Germinal center (tissue), 1 donor: Measurements from ENCODE around the gene AP4M1.
"Not testable (repeated sequence)": the region's sequence is repeated elsewhere in the genome, so short reads cannot be mapped to it uniquely, and the experiment has no call there.

Experiments
- DNase-seq: peaks from one replicate; pipeline ENCODE4 v3.0.0; 2012; ENCODE audit warnings: mixed read lengths, low spot score

The AP4M1 gene

DNA sequence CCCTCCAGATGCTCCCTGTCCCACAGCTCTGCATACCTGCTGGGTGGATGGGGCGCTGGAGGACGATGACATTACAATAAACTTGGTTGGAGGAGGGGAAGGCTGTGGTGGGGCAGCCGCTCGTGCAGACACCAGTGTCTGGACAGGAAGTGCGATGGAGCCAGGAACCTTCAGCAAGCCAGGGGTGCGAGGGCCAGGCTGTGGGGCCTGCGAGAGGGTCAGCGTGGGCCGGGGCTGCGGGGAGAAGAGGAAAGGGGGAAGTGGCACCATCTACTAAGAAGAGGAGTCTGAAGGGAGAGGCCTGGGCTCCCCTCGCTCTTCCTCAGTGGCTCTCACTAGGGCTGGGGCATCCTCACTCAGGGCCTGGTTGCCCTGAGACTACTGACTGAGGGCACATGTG, 6.4 kb downstream of the AP4M1 start:
- DNase-seq: no peak

DNA sequence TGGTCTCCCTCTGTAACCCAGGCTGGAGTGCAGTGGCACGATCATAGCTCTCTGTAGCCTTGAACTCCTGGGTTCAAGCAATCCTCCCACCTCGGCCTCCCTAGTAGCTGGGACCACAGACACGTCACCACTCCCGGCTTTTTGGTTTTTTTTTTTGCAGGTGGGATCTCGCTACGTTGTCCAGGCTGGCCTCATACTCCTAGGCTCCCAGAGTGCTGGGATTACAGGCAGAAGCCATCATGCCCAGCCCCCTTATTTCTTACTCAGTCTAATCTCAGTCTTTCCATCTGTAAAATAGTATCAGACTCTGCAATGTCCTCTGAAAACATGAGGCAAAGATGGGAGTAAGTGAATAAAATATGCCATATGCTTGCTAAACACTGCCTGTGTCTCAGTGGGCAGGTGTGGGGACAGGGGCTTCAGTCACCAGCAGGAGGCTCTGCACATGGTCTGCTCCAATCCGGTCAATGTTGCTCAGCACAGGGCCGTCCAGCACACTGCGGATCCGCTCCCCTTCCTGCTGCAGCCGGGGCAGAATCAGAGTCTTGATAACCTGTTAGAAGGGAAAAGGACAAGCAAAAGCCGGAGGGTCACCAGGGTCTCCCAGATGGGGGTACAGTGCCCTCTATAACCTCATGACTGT, 8.2 kb downstream of the AP4M1 start:
- DNase-seq: no peak

DNA sequence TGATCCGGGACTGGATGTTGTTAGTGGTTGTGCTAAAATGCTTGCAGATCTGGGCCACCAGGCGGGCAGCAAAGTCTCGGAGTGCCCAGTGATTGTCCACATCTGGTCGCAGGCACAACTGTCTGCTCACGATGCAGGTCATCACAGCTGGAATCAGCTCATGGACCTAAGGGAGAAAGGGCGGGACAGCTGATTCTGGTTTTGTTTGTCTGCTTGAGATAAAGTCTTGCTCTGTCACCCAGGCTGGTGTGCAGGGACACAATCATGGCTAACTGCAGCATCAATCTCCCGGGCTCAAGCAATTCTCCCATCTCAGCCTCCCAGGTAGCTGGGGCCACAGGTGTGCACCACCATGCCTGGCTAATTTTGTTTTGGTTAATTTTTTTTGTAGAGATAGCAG, 9.7 kb downstream of the AP4M1 start:
- no peak for DNase-seq

DNA sequence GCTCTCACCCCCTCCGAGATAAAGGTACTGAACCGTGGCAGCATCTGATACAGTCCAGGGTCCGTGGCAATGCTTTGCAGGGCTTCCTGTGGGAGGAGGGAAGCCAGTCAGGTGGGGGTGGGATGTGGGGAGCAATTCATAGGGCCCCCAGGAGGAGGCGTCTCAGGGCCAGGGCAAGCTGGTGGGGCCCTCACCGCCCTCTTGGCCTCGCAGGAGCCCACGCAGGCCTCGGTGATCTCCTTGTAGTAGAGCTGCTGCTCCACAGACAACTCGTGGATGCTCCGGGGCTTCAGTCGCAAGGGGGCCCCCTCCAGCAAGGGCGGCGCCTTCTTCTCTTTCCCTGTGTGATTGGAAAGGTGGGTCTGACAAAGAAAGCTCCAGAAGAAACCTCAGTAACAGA, 10.5 kb downstream of the AP4M1 start:
- DNase-seq: no peak

DNA sequence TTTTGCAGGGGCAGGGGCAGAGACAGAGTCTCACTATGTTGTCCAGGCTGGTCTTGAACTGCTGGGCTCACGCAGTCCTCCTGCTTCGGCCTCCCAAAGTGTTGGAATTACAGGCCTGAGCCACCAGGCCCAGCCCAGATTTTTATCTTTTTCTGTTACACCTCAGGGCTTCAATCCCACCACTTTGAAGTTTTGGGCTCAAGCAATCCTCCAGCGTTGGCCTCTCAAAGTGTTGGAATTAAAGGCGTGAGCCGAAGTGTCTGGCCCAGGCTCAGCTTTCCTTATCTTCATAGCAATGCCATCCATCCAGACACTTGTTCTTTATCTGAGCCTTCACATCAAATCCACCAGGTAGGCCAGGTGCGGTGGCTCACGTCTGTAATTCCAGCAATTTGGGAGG, 13.6 kb downstream of the AP4M1 start:
- DNase-seq: no peak

DNA sequence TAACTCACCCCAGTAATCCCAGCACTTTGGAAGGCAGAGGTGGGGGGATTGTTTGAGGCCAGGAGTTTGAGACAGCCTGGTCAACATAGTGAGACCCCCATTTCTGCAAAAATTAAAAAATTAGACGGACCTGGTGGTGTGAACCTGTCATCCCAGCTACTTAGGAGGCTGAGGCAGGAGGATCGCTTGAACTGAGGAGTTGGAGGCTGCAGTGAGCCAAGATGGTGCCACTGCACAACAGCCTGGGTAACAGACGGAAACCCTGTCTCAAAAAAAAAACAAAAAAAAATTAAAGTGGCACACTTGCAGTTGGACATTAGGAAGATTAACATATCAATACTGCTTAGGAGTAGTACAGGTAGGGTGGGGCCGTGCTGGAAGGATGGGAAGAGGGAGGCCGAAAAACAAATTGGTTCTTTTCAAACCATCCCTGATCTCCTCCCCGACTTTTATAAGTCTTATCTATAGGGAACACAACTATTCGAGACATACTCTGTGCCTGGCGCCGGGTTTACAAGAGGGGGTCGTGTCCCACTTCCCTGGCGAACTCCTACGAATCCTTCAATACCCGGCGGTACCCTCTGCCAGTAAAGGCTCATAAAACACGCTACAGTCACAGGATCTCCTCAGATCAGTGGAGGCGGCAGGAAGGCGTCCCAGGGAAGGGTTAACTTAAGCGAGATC, 17.1 kb downstream of the AP4M1 start:
- DNase-seq: no peak

DNA sequence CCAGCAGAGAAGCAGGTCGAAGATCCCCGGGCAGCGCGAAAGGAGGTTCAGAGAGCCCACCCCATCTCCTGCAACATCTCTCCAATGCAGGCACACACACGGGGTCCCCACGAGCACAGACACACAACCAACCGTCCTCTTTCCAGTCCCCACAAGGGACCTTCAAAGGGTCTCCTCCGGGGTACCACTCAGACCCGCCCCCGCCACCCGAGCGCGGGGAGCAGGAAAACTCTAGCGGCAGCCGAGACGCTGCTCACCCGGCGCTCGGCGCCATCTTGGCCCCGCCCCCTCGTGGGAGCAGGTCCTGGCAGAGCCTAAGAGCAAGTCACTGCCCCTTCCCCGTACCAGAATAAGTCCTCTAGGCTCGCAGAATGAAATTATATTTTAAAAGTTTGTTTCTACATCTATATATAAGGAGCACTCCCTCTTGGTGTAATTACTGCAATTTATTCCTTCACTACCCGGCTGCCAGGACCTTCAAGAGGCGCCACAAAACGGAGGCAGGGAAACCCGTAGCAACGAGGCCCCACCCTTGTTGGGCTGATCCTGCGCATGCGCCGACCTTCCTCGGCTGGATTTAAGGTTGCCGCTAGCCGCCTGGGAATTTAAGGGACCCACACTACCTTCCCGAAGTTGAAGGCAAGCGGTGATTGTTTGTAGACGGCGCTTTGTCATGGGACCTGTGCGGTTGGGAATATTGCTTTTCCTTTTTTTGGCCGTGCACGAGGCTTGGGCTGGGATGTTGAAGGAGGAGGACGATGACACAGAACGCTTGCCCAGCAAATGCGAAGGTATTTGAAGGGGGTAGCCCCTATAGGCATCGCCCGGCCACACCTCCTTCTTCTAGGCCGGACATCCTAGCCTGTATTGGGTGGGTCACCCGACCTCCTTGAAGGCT, 17.9 kb downstream of the AP4M1 start, which contains the start of the genes CNPY4 and TAF6:
TSS of gene CNPY4 (plus strand) at position 563 of the 898 bp plus-strand sequence. CDS start at position 674, 111 bp downstream.
TSS of gene TAF6 (minus strand) at position 287 of the 898 bp plus-strand sequence. CDS start 5,149 bp downstream, outside the sequence.
- DNase-seq: peak; percentile 99

DNA sequence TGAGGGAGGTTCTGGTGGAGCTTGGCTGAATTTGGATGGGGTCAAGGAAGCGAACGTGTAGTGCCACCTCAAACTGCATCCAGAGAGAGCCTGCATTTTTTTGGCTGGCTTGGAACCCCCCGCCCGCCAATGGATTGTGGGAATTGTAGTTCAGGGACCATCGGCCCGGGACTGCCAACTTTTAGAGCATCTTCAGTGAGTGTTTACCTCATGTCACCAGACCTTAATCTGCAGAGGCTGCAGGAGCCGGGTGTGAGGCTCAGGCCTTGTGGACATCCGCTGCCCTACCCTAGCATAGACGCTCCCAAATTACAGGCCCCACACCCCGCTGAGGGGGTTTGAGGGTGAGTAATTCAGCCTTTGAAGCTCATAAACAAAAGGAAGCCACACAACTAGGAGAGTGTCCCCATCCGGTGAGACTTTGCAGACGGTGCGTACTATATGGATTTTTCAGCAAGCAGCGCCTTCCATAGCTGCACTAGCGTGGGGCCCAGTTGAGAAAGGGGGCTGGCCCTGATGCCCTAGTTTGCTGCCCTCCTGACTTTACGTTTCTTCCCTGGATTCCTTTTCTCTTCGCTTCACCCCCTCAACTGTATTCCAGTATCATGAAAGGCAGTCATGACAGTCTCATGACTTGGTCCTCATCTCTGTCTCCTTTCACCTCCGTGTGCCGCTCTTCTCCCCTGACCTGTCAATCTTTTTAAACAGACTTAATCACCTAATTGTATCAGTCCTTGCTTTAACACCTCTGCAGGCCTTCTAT, 18.7 kb downstream of the AP4M1 start:
- DNase-seq: peak; percentile 67

DNA sequence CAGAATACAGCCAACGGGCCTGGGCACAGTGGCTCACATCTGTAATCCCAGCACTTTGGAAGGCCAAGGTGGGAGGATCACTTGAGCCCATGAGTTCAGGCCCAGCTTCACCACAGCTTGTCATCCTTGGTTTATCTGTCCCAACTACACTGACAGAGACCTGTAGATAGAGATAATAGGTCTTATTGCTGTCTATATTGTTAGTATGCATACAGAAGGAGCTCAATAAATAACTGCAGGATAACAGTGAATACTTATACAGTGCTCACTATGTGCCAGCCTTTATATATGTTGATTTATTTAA, 19.2 kb downstream of the AP4M1 start:
- DNase-seq: no peak

DNA sequence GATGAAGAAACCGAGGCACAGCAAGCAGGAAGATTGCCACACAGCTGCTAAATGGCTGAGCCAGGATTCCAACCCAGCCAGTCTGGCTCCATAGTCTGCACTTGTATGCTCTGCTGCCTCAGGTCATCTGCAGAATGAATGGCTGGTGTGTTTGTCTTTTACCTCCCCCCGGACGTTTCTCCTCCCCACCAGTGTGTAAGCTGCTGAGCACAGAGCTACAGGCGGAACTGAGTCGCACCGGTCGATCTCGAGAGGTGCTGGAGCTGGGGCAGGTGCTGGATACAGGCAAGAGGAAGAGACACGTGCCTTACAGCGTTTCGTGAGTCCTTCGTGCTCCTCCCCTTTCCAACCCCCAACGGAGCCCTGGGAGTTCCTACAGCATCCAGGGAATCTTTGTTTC, 20.6 kb downstream of the AP4M1 start:
- DNase-seq: no peak

DNA sequence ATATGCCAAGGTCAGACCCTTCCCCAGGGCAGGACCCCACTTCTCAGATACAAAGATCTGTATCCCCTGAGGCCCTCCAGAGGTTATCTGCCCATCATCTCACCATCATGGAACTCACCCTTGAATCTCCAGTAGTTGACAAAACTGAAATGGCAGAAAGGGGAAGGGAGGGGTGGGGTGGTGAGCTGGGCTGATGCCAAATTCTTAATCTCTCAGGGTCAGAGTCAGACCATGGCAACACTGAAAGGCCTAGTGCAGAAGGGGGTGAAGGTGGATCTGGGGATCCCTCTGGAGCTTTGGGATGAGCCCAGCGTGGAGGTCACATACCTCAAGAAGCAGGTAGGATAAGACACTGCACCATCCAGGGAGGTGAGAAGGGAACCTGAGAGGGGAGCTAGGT, 21.1 kb downstream of the AP4M1 start:
- no peak for DNase-seq

DNA sequence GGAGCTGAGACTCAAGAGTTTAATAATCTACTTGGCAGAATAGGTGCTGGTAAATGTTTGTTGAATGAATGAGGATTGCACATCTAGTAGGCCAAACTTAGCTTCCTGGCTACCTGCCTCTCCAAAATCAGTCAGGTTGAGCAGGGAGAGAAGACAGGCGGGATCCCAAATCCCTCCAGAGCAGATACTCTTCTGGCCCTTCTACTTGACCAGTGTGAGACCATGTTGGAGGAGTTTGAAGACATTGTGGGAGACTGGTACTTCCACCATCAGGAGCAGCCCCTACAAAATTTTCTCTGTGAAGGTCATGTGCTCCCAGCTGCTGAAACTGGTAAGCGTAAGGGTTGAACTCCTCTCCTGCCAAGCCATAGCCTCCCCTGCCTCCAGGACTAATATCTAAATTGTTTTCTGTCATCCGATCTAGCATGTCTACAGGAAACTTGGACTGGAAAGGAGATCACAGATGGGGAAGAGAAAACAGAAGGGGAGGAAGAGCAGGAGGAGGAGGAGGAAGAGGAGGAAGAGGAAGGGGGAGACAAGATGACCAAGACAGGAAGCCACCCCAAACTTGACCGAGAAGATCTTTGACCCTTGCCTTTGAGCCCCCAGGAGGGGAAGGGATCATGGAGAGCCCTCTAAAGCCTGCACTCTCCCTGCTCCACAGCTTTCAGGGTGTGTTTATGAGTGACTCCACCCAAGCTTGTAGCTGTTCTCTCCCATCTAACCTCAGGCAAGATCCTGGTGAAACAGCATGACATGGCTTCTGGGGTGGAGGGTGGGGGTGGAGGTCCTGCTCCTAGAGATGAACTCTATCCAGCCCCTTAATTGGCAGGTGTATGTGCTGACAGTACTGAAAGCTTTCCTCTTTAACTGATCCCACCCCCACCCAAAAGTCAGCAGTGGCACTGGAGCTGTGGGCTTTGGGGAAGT, 23.1 kb downstream of the AP4M1 start:
- no peak for DNase-seq

DNA sequence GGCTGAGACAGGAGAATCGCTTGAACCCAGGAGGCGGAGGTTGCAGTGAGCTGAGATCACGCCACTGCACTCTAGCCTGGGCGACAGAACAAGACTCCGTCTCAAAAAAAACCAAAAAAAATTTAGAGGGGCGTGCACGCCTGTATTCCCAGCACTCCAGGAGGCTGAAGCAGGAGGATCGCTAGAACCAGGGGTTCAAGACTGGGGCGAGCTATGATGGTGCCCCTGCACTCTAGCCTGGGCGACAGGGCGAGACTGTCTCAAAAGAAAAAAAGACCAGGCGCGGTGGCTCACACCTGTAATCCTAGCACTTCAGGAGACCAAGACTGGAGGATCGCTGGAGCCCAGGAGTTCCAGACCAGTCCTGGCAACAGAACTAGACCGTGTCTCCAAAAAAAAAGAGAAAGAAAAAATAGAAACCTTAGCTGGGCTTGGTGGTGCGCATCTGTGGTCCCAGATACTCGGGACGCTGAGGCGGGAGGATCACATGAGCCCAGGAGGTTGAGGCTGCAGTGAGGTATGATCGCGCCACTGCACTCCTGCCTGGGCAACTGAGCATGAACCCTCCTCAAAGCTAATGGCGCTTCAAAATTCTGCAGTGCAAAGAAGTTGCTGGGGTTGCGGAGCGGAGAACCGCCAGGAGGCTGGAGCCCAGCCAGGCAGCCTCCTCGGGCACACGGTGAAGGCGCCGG, 24.9 kb downstream of the AP4M1 start:
- no peak for DNase-seq

DNA sequence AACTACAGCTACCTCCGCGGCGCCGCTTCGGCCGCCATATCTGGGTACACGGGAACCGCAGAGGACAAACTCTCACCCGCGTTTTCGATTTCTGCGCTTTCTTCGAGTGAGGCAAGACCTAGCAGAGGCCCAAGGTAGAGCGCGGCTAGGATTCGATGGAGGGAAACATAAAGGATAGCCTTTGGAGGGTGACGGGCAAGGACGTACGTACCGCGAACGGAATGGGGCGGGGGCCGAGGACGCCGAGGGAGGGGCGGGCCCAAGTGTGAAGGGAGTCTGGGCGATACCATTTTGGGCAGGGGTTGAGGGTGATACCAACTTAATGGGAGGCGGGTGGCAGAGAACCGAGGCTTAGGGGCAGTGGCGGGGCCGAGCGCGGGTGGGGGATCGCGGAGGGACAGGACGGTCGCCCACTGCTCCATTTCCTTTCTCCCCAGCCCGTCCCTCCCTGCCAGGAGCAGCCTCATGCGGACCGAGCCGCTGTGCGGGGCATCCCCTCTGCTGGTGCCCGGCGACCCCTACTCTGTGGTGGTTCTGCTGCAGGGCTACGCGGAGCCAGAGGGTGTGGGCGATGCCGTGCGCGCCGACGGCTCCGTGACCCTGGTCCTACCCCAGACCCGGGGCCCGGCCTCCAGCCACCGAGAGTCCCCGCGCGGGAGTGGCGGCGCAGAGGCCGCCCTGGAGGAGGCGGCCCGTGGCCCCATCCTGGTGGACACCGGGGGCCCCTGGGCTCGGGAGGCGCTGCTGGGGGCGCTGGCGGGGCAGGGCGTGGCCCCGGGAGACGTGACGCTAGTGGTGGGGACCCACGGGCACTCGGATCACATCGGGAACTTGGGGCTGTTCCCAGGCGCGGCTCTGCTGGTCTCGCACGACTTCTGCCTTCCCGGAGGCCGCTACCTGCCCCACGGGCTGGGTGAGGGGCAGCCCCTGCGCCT, 25.8 kb downstream of the AP4M1 start, which contains the start of gene MBLAC1:
TSS of gene MBLAC1 (plus strand) at position 37 of the 935 bp plus-strand sequence. CDS start at position 466, 429 bp downstream.
- peak; percentile 92 for DNase-seq

DNA sequence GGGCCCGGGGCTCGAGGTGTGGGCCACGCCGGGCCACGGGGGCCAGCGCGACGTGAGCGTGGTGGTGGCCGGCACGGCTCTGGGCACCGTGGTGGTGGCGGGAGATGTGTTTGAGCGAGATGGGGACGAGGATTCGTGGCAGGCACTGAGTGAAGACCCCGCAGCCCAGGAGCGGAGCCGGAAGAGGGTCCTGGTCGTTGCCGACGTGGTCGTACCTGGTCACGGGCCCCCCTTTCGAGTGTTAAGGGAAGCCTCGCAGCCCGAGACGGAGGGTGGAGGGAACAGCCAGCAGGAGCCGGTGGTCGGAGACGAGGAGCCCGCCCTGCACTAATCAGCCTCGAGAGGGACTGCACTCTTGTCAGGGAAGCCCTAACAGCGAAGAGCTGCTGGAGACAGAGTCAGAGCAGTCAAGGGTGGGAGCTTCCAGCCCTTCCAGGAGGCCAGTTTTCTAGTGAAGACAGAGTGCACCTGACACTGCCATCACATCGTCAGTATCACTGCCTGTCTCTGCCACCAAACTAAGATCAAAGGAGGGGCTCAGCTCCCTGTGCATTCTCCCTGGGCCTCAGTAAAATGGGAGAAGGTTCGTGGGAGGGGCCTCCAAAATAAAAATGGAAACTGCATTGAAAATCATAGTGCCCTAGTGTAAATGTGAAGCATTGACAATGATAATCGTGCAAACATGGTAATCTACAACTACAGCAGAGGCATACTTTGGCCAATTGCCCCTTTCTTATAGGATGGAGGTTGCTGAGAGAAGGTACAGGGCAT, 26.6 kb downstream of the AP4M1 start:
- no peak for DNase-seq

DNA sequence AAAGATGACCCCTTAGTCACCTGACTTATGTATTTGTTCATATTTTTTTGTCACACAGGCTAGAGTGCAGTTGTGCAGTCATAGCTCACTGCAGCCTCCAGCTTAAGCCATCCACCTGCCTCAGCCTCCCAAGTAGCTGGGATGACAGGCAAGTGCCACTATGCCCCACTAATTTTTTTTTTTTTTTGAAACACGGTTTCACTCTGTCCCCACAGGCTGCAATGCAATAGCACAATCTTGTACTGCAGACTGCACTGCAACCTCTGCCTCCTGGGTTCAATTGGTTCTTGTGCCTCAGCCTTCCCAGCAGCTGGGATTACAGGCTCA, 27.2 kb downstream of the AP4M1 start:
- DNase-seq: no peak

DNA sequence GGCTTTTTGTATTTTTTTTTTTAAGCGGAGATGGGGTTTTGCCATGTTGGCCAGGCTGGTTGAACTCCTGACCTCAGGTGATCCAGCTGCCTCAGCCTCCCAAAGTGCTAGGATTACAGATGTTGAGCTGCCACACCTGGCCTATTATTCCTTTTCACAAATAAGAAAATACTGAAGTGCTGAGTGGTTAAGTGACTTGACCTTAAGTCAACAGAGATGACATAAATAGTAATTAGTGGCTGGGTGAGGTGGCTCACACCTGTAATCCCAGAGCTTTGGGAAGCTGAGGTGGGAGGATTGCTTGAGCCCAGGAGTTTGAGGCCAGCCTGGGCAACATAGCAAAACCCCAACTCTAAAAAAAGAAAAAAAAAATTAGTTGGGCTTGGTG, 28.8 kb downstream of the AP4M1 start:
- DNase-seq: not testable (repeated sequence)
